BLaER1 (cell line): ENCODE results near the gene SULT1C4.
"Not testable (repeated sequence)": the region's sequence is repeated elsewhere in the genome, so short reads cannot be mapped to it uniquely, and the experiment has no call there.

ENCODE experiments used
- H3K27ac ChIP-seq: shearing (Covaris generic); formaldehyde crosslinking; 2 replicates; pipeline ENCODE4 v1.8.1; 2022
- H3K27me3 ChIP-seq: shearing (Covaris generic); formaldehyde crosslinking; 2 replicates; pipeline ENCODE4 v1.8.1; 2022
- H3K36me3 ChIP-seq: shearing (Covaris generic); formaldehyde crosslinking; 2 replicates; pipeline ENCODE4 v1.8.1; 2022
- H3K4me1 ChIP-seq: shearing (Covaris generic); formaldehyde crosslinking; 2 replicates; pipeline ENCODE4 v1.8.1; 2022
- H3K4me2 ChIP-seq: shearing (Covaris generic); formaldehyde crosslinking; 2 replicates; pipeline ENCODE4 v1.8.1; 2022
- H3K4me3 ChIP-seq: shearing (Covaris generic); formaldehyde crosslinking; 2 replicates; pipeline ENCODE4 v1.8.1; 2022
- H3K9ac ChIP-seq: shearing (Covaris generic); formaldehyde crosslinking; 2 replicates; pipeline ENCODE4 v1.8.1; 2022
- H3K9me3 ChIP-seq: shearing (Covaris generic); formaldehyde crosslinking; 2 replicates; pipeline ENCODE4 v1.8.1; 2022
- H4K20me1 ChIP-seq: shearing (Covaris generic); formaldehyde crosslinking; 2 replicates; pipeline ENCODE4 v1.8.1; 2022
- Cebpa-rat ChIP-seq: shearing (Covaris generic); IDR thresholded peaks from 2 replicates; pipeline ENCODE4 v1.8.1; 2022

Gene SULT1C4

DNA sequence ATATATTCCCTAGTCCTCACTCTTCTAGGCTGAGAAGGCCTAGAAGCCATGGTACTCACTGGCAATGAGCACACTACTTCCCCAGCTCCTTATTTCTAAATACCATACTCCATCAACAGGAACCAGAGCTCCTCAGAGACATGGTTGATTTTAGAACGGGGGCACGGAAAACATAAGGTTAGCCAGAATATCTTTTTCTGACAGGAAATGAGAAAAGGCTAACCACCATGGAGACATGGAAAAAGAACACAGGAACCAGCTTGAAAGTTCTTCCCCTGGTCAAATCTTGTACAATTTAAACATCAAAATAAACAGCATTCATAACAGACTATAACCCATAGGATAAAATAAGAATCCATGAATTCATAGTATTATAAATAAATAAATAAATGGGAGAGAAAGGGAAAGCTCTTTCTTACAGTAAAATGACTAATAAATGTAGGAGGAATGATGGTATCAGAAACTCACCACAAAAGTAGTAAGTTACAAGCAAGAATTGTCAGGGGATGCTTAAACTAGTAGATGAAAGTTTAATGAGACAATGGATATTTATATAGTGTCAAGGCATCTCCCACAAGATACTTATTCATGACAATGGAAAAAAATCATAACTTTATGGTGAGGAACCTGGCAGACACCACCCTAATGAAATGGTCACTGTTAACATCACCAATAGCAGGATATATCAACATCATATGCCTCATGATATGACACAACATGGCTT, 50.7 kb downstream of the SULT1C4 start:
- Histone ChIP-seq H3K36me3 (no peaks in the 10 kb centered on the region), H3K4me2 (no peak overlapping the region), H3K4me1 (no peaks in the 10 kb centered on the region), H3K9me3 (peaks cover 10% of the 10 kb centered on the region; the same call in 1 of the 2 replicates), H4K20me1 (no peaks in the 10 kb centered on the region), H3K27me3 (no peaks in the 10 kb centered on the region), H3K9ac (no peak overlapping the region), H3K4me3 (no peak overlapping the region), H3K27ac (no peak overlapping the region)
- TF ChIP-seq Cebpa-rat, result no peak

DNA sequence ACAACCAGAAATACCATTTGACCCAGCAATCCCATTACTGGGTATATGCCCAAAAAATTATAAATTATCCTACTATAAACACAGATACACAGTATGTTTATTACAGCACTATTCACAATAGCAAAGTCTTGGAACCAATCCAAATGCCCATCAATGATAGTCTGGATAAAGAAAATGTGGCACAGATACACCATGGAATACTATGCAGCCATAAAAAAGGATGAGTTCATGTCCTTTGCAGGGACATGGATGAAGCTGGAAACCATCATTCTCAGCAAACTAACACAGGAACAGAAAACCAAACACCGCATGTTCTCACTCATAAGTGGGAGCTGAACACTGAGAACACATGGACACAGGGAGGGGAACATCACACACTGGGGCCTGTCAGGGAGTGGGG, 57.8 kb downstream of the SULT1C4 start:
- H3K9ac ChIP-seq, H4K20me1 ChIP-seq, H3K4me2 ChIP-seq, H3K27me3 ChIP-seq, H3K4me3 ChIP-seq, H3K36me3 ChIP-seq, H3K27ac ChIP-seq: not testable (repeated sequence)
- H3K4me1 ChIP-seq, result peaks cover 16% of the 10 kb centered on the region
- 0 out of 2 replicates have a peak, but pooled peaks cover 14% of the 10 kb centered on the region for H3K9me3 ChIP-seq

DNA sequence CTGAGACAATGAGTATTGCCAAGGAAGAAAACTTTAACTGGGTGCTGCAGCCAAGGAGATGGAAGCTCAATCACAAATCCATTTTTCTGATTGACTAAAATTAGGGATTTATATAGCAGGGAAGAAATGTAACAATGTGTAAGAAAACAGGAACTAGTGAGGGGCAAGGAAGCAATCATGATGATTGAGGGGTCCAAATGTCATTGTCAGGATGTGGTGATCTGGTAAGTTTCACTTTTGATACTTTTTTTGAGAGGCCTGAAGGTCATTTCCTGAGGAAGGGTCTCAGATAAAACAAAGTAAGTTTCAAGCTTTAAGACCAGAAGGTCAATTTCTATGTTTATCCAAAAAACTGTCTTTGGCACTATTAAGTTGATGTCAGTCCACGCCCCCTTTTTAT, 59.2 kb downstream of the SULT1C4 start:
- Histone ChIP-seq H3K36me3 (no peaks in the 10 kb centered on the region), H3K27me3 (no peaks in the 10 kb centered on the region), H3K27ac (peak overlapping the region; percentile 28), H4K20me1 (no peaks in the 10 kb centered on the region), H3K9ac (no peak overlapping the region), H3K4me1 (peaks cover 16% of the 10 kb centered on the region), H3K4me2 (peak overlapping the region; percentile 67), H3K9me3 (0 out of 2 replicates have a peak, but pooled peaks cover 14% of the 10 kb centered on the region), H3K4me3 (no peak overlapping the region)
- TF ChIP-seq Cebpa-rat, result no peak
